GM19467 (cell line): ENCODE results near the gene KCTD12.

Source experiments
- ATAC-seq: cut with Tn5 transposase; IDR thresholded peaks from one replicate; pipeline ENCODE4 v1.9.1; 2021; ENCODE audit warnings: mild to moderate bottlenecking, moderate library complexity; ENCODE audit not compliant: unreplicated experiment

KCTD12 gene

DNA sequence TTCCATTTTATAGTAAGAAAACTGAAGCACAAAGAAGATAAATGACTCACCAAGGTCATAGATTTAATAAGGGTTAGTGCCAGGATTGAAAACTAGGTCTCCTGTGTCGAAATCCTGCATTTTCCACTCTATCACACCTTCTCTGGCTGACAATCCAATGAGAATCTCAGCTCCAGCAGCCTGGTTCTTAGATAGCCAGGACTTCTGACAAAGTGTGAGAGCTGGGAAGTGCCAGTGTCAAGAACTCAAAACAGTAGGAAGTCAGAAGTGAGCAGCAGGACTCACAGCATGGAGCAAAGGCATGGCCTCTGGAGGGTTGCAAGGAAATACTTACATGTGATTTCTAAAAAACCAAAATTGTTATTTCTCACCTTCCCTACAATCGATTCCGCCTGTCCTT, 24.3 kb downstream of the KCTD12 start:
- ATAC-seq: no peak

DNA sequence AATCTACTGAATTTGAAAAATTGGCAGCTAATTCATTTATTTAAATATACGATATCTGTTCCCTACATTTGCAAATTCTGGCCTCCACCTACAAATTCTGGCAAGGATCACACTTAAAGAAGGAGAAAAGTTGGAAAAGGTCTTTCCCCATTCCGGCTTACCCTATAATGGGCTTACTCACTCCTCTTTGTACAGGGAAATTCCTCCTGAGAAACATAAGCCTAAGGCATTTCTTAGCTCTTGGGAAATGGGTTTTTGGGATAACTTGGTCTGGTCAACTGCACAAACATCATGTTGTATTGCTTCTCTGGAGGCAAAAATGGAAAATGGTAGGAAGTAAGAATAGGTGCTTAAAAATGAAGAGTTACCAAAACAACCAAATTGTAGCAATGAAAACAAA, 25.5 kb downstream of the KCTD12 start:
- no peak for ATAC-seq

DNA sequence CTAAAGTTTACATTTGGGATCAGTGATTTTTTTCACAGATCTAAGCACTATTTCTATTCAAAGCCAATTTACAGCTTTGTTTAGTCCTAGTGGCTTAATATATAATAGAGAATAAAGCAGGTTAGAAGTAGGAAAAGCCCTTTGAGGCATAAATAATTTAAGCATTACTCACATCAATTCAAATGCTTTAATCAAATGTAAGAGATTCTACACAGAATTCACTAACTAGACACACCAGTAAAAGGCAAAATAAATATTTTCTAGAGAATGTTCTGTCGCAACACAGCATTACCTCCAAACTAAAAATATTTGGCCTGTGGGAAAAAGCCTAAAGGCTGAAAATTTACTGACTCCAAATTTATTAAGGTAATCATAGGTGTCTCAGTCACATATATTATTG, 31.3 kb downstream of the KCTD12 start:
- ATAC-seq: no peak

DNA sequence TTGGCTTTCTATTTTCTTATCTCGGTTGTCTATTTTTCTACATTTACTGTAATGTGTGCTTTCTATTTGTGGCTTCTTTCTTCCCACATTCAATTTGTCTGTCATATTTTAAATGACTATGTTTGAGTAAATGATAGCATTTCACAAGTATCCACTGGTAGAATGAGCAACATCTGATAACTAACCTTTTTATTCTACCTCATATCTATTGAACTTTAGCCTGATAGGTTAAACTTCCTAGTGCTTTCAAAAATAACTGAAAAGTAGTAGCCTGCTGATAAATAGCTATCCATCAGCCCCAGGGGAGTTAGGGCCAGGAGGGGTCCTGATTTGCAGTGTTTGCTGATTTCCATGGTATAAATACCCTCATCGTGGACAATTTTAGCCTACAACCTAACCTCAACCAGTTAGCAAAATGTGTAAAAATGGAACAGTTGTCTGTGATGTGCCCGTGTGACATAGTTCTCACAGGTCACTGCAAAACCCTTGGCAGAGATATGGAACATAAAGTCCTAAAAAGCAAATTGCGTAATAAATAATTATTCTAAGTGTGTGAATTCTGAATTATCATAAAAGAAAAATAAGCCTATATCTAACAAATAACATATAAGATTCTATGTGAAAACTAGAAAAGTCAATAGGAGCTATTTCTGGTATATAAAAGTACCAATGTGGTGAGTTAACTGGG, 32.1 kb downstream of the KCTD12 start:
- ATAC-seq: no peak

DNA sequence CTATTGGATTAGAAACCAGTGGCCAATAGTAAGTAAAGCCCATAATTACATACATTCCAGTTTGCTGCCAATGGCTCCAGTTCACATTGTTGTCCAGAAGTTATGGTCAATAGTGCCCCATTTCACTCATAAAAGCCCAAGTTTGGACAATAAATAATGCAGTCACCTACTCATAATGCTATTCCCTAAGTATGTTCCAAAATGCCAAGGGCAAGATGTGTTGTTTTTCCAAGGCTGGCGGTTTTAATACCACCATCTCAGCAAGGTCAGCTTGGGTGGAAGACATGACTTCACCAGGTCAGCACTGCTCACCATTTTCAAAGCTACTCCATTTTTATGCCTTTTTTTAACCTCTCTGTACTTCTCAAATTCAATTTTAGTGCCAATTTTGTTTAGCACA, 32.7 kb downstream of the KCTD12 start:
- no peak for ATAC-seq

DNA sequence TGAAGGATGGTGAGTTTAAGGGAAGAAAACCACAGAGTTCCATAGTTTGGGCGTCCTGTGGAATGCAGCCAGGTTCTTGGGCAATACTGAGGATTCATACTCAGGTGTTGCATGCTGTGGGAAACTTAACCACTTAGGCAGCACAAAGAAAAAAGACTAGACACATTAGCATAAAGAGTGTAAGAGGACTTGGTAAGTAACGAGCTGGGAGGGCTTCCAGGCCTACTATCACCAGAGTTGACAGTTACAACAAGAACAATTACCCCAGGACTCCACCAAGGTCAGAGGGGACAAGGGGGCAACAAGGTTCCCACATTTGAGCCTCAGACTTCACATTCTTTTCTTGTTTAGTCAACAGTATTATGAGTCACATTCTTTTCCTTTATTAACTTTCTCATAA, 33.2 kb downstream of the KCTD12 start:
- no peak for ATAC-seq

DNA sequence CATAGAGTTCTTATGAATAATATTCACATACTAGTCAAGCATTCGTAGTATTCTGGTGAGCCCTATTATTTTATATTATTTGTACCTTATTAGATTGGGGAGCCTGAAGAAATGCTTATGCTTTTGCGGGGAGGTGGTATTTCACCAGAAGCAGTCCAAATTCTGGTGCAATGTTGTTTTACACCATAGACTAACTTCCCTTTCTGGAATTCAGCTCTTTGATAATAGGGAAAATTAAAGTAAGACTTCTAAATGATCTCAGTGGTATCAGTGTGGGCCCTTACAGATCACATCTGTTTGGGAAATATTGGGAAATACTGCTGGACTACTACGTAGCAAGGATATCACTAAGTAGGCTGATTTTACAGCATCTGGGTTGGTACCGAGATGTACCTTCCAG, 34.2 kb downstream of the KCTD12 start:
- ATAC-seq: no peak

DNA sequence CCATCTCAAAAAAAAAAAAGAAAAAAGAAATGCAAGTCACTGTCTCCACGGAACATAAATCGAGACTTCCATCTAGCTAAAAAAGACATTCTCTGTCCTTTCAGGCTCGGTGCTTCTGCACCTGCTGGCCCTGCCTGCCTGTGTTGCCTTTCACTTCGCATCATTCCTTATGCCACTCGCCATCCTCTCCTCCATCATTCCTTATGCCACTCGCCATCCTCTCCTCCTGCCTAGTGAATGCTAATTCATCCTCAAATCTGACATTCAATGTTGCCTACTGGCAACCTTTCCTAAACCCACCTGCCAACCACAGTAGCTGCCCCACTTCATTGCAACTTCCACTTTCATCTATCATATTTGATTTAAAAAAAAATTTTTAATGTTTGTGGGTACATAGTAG, 36.7 kb downstream of the KCTD12 start:
- no peak for ATAC-seq

DNA sequence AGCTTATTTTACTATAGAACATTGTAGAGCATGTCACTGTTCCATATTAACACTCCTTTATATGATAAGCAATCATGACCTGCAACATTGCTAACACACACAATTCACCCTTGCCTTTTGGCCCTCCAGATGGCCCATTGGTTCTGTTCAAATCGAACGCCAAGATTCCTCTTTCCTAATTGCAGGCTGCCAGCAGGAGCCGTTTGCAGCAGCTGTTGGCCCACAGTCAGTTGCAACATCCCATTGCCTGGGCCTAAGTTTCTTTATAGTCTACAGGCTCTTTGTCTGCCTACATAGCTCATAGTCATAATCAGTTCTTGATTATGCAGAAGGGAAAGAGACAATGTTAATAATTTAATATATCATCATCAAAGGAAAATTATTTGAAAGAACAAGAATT, 37.6 kb downstream of the KCTD12 start:
- no peak for ATAC-seq

DNA sequence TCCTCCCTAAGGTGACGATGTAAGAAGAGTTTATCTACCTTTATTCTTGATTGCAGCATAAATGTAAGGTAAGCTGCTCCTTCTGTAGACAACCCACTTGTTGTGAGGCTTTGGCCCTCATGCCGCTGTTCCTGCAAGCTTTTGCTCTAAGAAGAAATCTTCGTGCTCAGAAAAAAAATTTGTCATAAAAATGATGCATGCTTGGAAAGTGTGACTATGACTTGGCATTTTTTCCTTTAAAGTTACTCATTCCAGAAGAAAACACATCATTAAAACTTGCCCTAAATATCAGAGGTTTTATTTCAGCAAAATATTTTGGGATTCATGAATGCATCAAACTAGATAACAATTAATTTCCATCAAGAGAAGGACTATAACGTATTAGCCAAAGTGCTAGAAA, 39.8 kb downstream of the KCTD12 start:
- ATAC-seq: no peak

DNA sequence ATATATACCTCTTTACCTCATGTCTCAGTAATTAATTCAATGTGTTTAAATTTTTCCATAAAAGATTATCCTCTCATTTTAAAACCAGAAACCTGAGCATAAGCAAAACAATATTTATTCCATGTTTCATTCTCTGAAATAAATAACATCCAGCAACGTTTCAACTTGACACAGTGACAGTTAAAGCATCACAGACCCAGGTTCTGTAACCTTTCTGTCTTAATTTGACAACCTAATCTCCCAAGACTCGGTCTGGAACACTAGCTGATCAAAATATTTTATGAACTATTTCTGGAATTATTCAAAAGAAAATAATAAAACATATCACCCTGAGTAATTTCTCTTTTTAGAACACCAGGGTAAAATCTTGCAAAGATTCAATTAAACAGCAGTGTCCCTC, 40.3 kb downstream of the KCTD12 start:
- no peak for ATAC-seq

DNA sequence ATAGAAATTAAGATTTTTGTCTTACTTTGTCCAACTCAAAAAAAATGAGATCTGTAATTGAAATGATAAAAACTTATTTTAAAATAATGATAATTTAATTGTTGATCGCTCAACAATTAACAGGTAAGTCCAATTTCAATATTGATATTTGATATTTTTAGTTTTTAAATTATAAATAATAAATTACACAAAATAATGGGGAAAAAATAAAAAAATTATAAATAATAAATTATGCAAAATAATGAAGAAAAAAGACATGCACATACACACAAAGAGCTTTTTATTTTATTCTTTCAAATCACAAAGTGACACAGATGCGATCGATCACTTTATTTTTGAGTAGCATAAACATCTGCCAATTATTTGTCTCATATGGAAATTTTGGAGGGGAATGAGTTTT, 40.8 kb downstream of the KCTD12 start:
- ATAC-seq: no peak

DNA sequence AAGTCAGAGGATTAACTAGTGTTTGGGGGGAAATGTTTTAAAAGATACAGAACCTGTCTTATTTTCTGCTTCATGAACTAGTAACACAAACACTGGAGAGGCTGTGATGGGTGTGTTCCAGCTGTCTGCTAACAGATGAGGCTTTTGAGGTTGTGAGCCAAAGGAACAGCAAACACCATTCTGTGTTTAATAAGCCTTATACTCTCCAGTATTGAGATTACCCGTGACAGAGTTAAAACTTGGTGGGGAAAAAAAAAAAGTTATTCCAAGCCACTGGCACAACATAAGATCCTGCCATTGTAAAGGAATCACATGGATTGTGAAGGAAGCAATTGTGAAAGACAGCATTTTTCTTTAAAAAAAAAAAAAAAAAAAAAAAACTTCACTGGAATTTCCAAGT, 48.4 kb downstream of the KCTD12 start:
- ATAC-seq: no peak

DNA sequence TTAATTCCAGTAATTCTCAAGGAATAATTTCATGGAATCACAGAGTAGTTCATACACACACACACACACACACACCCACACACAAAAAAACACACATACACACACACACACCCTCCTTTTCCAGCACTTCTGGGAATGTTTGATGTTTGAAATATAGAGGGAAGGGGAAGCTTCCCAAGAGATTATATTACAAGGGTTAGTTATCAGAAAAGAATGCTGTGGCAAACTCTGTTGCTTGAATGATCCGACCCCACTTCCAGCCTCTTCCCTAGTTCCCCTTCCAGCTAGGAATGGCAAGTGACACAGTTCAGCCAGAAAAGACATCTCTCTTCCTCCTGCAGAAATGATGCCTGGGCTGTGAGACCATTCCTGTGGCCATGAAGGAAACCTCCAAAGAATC, 49.9 kb downstream of the KCTD12 start:
- no peak for ATAC-seq

DNA sequence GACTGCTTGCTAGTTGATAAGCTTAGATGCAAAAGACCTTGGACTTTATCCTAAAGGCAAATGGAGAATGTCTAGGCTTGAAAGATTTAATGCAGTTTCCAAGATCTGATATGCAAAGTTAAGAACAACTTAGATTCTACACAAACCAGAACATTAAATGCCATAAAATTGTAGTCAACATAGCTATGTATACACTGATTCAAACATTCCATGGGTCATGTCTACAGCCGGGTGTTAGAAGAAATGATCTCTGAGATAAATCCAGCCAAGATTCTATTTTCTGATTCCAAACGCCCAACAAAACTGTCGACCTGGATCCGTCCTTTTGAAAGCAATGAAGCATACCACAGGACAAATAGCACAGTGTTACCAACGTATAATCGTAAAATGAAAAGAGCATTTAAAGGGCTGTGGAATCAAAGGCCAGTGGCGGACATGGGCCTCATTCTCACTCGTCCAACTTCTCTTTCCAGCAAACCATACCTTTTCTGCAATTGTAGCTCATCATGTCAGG, 52.7 kb downstream of the KCTD12 start:
- no peak for ATAC-seq

DNA sequence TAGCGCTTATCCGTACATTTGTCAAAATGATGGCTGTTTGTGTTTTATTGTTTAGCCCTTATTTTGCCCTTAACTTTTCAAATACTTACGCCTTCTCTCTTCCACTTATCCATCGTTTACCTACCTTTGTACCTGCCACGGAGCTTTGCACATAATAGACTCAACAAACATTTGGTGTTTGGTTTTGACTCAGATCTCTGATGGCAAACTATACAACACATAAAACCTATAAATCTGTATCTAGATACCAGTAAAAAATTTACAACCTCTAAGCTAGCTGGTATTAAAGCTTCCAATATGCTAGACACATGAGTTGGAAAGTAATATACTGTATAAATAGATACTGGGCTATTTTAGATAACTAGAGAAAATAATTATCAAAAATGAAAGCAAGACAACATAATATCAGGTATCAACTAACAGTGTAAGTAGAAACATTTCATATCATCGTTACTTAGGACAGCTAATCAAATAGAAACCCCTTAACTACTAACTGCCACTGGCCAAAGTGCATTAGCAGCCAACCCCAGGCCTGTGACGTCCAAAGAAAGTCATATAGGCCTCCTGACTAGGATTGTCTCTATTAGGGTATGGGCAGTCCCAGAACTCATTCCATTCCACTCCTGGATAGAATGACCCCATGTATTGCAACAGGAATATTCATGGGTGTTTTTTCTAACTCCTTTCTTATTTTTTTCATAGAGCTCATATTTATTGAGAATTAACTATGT, 53.8 kb downstream of the KCTD12 start:
- no peak for ATAC-seq

DNA sequence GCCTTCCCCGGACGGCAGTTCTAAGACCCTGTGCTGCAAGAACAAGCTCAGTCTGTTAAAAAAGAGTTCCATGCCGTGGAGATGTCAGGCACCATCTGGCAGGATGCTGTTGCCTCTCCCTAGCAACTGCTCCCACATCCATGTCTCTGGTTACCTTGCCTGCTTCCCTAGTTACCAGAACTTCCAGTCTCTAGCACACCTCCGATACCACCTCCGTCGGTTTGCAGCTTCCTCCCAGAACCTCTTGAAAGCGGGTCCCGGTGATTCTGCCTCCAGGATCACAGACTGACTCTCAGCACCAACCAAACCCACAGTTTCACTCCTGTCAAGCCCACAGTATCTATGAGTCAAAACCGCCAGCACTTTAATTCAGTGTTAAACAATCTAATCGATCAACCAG, 55.4 kb downstream of the KCTD12 start:
- ATAC-seq: no peak
